ENCODE data around the gene DNMT3L.
A peak's percentile ranks its signal among the peaks of the same experiment; 100 is the strongest.
"Not testable (repeated sequence)": the region's sequence is repeated elsewhere in the genome, so short reads cannot be mapped to it uniquely, and the experiment has no call there.

The DNMT3L gene

DNA sequence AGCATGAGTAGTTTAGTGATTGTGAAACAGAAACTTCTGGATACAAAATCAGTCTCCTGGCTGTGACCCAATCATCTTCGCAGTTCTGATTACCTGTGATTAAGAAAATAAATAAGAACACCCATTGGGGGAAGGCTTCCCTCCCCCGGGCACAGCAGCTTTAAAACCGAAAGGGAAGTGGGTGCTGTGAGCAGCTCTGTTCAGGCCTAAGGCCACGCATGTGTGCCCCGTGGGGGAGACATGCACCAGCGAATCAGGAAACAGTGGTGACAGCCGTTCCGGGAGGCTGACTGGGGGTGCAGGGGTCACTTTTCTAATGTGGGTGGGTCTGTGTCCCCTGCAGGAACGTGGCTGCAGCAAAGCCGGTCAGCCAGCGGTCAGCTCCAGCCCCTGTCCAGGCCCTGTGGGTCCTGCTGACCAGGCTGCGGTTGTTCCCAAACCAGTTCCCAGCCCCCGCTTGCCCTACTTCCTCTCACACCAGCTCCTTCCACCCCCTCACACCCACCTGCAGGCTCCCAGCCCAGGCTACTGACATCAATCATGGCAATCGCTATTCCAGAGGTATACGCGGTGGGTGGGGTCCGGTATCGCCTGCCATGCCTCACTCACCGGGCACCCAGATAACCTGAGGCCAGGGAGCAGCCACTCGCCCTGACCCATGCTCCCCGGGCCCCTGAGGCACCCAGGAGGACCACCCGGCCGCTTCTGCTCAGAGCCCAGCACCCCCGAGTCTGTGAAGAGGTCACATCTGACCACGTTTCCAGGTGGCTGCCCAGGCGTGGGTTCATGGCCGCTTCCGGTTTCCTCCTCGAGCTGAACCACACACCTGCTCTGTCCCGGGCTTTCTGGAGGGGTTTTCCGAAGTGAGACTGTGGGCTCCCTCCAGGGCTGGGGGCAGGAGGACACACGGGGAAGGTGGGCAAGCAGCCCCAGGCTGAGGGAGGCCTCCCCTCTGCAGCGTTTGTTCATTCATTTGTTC is 54.7 kb downstream of the DNMT3L start:
- intact Hi-C loops (cut with DNase I); DNase-seq: not testable (repeated sequence)

GRCh38 chr21:44206187-44206586 is 55.5 kb downstream of the DNMT3L start:
- DNase-seq; intact Hi-C loops (cut with DNase I): not testable (repeated sequence)

DNA sequence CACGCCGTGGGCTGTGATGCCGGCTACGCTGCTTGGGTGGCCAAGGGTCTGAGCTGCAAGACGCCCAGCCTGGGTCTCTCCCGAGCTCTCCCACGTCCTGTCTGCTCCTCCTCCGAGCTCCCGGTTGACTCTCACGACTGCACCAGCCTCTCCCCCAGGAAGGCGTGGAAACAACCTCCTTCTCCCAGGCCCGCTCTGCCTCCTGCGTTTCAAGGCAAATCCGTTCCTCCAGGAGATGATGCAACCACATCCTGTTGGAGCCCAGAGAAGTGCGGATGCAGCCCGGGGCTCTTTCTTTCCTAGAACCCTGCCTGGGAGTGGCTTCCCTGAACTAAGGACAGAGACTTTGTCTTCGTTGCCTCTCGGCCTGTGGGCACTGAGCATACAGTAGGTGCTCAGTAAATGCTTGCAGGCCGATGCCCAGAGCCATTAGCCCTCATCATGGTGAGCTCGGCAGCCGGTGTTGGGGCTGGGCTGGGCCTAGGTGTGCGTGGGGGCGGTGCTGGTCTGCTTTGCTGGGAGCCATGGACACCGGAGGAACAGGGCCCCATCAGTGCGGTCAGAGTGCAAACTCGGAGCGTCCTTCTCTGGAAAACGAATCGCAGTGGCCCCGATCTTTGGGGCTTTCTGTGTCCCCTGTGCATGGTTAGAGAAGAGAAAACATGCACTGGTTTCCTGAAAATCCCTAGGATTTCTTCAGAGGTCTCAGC is 59.0 kb downstream of the DNMT3L start:
- DNase-seq; intact Hi-C loops (cut with DNase I): not testable (repeated sequence)

DNA sequence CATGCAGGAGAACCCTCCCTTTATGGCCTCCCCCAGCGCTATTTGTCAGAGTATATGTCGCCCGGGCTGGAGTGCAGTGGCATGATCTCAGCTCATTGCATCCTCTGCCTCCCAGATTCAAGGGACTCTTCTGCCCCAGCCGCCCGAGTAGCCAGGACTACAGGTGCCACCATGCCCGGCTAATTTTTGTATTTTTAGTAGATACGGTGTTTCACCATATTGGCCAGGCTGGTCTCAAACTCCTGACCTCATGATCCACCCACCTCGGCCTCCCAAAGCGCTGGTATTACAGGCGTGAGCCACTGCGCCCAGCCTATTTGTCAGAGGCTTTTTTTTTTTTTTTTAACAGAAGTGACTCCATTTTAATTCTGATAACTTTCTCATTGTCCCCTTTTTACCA is 61.7 kb downstream of the DNMT3L start:
- peak in 3 of 10 donors; percentile 15 to 22 (median 19) for DNase-seq
- intact Hi-C loops (cut with DNase I), result not testable (repeated sequence)

- DNase-seq, result peak in 3 of 10 donors; percentile 9 to 47 (median 14)
- intact Hi-C loops (cut with DNase I), result no loop called here
Observed at GRCh38 chr21:44199448-44199847, 62.2 kb downstream of the DNMT3L start.

DNA sequence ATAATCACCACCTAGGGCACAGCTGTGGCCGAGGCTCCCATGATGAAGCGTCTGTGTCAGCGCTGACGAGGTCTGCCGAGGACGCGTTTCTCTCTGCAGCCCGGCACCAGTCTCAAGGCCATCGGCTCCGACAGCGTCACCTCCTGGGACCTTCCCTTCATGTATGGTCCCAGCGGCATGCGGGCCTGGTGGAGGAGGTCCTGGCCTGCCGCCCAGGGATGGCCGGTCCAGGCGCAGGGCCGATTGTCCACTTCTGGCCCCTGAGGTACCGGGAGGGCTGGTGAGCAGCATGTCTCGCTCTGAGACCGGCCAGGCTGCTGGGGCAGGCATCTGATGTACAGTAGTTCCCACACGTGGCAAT is 64.6 kb downstream of the DNMT3L start:
- intact Hi-C loops (cut with DNase I), result not testable (repeated sequence)
- peak in 1 of 10 donors; percentile 70 for DNase-seq
